HG02943 (cell line): ENCODE results near the gene SSTR4.

Source experiments
- ATAC-seq: cut with Tn5 transposase; IDR thresholded peaks from one replicate; pipeline ENCODE4 v1.9.1; 2021; ENCODE audit warnings: mild to moderate bottlenecking, low read depth, moderate library complexity; ENCODE audit not compliant: unreplicated experiment

The SSTR4 gene

DNA sequence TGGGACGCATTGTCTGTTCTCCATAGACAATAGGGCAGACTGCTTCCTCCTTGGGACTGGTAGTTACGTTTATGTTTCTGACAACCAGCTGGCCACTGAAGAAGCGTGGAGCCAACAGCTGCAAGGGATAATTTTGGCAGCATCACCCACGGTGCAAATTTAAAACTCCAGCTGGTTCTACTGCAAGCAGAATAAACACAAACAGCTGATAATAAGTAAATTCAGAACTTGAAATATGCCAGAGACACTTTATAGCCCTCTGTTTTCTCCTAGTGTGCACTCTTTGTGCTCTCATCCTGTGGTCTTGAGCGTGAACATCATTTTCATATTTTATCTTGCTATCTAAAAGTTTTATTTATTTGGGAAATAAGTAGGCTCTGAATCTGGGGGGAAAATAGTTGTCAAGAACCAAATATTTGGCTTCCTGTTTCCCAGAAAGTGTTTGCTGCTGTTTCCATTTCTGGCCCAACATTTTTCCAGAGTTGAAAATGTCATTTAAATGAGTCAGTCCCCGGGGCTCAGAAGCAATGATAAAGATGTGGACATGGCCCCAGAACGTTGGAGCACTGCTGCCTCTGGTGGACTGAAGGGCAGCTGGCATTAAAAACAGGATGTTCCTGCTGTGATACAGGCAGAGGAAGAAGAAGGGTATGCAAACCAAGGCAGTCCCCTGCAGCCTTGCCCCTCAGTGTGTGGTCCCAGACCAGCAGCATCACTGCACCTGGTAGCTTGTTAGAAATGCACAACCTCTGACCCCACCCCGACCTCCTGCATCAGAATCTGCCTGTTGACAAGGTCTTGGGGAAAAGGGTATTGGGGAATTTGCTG, 26.8 kb downstream of the SSTR4 start:
- no peak for ATAC-seq

GRCh38 chr20:23062632-23063031, 27.5 kb downstream of the SSTR4 start:
- no peak for ATAC-seq

GRCh38 chr20:23063168-23063567, 28.1 kb downstream of the SSTR4 start:
- no peak for ATAC-seq

GRCh38 chr20:23063581-23063980, 28.5 kb downstream of the SSTR4 start:
- ATAC-seq, result no peak

- no peak for ATAC-seq
Observed at GRCh38 chr20:23065266-23066201, 30.4 kb downstream of the SSTR4 start.

DNA sequence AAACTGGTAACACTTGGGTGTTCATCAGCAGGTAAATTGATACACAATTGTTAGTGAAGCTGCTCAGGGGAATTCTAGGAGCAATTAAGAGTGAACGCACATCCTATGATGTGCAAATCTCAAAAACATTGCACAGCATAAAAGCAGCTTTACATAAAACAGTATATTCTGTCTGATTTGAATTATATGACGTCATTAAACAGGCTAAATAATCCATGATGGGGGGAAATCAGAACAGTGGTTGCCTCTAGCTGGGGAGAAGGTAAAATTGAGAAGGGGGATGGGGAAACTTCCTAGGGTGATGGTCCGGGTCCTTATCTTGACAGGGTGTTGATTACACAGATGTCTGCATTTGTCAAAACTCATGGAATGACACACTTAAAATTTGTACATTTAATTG, 31.7 kb downstream of the SSTR4 start:
- ATAC-seq, result no peak

- no peak for ATAC-seq
Observed at GRCh38 chr20:23068283-23068682, 33.2 kb downstream of the SSTR4 start.

- no peak for ATAC-seq
Observed at GRCh38 chr20:23069108-23069507, 34.0 kb downstream of the SSTR4 start.

- ATAC-seq, result no peak
Observed at GRCh38 chr20:23071398-23071797, 36.3 kb downstream of the SSTR4 start.

DNA sequence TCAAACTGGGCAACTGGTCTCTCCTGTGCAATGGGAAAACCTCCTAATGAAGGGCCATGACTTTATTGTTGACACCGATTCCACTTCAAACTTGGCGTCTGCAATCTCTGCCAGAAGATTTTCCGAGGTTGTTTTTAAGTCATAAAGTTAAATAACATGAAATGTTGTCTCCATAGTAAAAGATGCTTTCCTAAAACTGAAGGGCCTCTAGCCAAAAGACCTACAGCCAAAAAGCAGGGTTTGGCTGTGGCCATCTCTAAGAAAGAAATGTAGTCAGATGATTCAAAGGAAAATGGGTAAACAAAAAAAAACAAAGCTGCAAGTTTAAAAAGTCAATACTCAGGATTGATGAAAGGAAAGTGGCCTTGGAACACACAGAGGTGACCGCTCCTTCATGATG, 36.9 kb downstream of the SSTR4 start:
- ATAC-seq, result no peak

GRCh38 chr20:23072892-23073586, 37.9 kb downstream of the SSTR4 start:
- no peak for ATAC-seq

DNA sequence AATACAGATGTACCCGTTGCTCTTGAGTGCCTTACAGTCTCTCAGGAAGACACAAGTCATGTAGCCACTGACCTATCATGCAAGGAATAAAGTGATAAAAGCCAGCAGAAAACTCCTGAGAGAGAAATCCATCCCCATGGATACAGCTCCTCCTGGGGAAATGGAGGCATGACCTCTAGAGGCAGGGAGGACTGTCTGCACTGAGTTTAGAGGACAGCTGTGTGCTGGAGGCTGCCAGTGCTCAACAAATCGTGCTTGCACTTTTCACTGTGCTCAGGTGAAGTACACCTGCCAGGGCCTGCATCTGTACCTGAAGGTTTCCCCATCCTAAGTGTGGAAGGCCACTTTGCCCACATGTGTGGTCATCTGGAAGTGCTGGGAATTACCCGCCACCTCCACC, 38.9 kb downstream of the SSTR4 start:
- no peak for ATAC-seq

GRCh38 chr20:23077277-23077676, 42.2 kb downstream of the SSTR4 start:
- ATAC-seq, result no peak

DNA sequence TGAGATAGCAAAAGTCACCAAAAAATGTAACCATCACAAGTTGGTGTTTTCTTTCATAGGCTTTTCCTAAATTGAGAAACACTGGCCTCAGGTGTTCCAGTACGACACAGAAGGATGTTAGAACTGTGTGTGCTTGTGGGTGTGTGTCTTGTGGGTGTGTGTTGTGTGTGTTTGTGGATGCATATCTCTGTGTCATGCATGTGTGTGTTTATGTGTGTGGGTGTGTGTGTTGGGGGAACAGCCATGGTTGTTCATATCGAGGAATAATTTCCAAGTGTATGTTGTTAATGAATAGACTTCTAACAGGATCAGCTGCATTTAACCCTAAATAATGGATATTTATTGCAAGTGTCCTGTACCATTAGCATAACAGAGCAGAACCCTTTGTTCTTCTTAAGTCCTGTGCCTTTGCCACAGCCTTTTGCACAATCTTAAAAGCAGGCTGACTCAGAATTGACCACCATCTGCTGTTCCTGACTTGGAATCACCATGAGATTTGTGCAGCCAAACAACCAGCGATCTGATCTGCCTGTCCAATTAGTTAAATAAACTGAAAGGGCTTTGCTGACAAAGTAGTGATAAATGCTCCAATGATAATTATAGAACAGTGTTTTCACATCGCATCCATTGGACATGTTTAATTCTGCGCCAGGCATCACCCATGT, 43.4 kb downstream of the SSTR4 start:
- no peak for ATAC-seq

DNA sequence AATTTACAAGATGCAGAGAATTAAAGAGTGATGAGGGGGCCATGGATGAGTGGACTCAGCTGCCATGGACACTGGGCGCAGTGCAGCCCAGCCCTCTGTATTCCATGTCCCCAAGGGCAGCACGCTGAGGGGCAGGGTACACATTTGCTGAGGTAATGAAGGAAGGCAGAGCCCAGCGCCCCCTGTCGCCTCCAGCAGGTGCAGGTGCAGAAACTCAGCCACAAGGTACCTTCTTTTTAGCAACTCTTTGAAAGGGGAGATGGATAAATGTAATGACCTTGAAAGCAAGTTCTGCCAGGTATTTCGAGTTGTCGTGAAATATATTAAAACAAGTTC, 43.9 kb downstream of the SSTR4 start:
- no peak for ATAC-seq

GRCh38 chr20:23079926-23080325, 44.8 kb downstream of the SSTR4 start:
- no peak for ATAC-seq

DNA sequence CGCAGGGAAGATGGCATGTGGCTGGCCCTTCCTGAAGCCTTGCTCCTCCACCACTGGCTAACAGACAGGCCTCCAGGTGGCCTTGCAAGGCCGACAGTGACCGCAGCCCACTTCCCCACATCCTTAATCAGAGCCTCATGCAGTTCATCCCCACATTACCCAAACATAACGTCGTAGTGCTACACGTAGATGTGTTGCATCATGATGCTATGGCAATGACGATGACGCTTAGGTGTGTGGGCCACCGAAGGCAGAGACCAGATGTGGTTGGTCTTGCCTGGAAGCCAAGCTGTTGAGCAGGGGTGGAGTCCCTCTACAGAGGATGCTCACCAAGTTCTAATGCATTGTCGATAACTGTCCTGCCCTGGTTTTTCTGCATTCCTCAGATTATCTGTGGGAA, 45.4 kb downstream of the SSTR4 start:
- no peak for ATAC-seq

DNA sequence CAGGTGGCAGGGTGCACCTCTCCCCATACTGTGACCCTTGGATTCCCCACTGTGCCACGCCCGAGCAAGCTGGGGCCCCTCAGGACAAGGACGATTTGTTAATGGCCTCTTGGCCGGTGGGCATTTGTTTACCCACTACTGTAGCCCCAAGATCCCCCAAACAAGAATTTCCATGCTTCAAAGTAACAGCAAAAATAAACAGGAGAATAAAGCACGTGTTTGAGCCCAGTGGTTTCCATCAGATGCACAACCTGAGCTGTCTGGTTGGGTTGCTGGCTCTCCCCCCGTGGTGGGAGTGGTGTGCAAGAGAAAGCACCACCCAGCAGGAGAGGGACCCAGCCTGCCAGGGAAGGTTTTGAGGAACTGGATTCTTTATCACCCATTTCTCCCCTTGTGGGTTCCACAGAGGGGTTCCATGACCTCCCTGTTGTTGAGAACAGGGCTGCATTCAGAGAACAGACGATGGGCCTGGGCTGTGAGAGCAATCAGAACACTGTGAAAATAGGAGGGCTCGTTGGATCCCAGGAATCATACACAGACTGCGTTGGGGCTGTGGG, 46.2 kb downstream of the SSTR4 start:
- no peak for ATAC-seq

DNA sequence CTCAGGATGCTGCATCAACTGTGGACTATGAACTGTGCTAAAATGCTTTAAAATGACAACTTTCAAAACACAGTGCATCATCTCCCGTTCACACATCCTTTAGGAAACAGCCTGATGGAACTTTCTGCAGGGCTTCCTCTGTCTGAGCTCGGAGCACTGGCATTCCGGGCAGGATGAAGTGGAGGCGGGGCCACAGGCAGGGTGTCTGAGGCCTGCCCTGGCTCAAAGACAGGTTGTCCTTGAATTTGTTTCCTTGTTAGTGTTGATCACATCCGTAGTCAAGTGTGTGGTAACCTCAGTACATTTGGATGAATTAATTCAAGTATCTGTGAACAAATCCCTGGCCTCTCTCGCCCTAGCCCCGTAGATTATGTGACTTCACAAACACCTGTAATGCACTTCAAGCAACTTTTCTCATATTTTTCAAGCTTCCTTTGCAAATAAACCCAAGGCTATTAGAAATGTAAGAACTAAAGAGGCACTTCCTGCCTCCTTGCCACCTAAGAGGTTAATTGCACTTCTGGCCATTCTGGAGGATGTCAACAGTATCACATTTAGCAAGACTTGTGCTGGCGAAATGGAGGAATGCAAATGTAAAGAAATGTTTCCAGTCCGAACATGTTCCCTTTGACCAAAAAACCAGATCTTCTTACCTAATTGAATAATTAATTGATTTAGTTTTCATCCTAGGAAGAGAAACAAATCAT, 47.9 kb downstream of the SSTR4 start:
- no peak for ATAC-seq
